DND-41 (cell line): ENCODE measurements around the gene CLEC17A.
A peak's percentile ranks its signal among the peaks of the same experiment; 100 is the strongest.

Experiments used
- ATAC-seq: fragments of 200-7000 bp; cut with Tn5 transposase; 3 replicates; pipeline ENCODE4 v1.9.1; 2021; ENCODE audit warnings: low read depth; ENCODE audit not compliant: insufficient read depth
- DNase-seq: peaks from one replicate; pipeline ENCODE4 v3.0.0-alpha.2; 2020
- H2AFZ ChIP-seq: 2 replicates; pipeline ENCODE4 v1.6.0; 2012; ENCODE audit warnings: low read depth, low read length
- H3K27ac ChIP-seq: 2 replicates; pipeline ENCODE4 v1.5.1; 2012; ENCODE audit warnings: low read length, inconsistent platforms
- H3K27me3 ChIP-seq: fragments of 200-600 bp; sonication (generic); 2 replicates; pipeline ENCODE4 v1.6.0; 2012; ENCODE audit warnings: low read length, mild to moderate bottlenecking, inconsistent platforms; ENCODE audit not compliant: insufficient read depth, poor library complexity
- H3K36me3 ChIP-seq: 2 replicates; pipeline ENCODE4 v1.5.1; 2012; ENCODE audit warnings: low read length, inconsistent platforms; ENCODE audit not compliant: insufficient read depth
- H3K4me1 ChIP-seq: 2 replicates; pipeline ENCODE4 v1.5.1; 2012; ENCODE audit warnings: mild to moderate bottlenecking, low read length; ENCODE audit not compliant: insufficient read depth
- H3K4me2 ChIP-seq: 2 replicates; pipeline ENCODE4 v1.6.0; 2012; ENCODE audit warnings: mild to moderate bottlenecking, moderate library complexity, low read length, inconsistent platforms; ENCODE audit not compliant: insufficient read depth
- H3K4me3 ChIP-seq, 2 experiments: fragments of 200-600 bp in 1 of 2; shearing (Covaris generic) in 1 of 2; 2 replicates each; pipeline ENCODE4 v1.5.1; 2012 to 2016; ENCODE audit warnings: inconsistent platforms in 2 of 2, low read length in 2 of 2, mild to moderate bottlenecking in 2 of 2, low read depth in 1 of 2, moderate library complexity in 1 of 2
- H3K79me2 ChIP-seq: 2 replicates; pipeline ENCODE4 v1.6.0; 2012; ENCODE audit warnings: low read length, inconsistent platforms; ENCODE audit not compliant: insufficient read depth
- H3K9ac ChIP-seq: 2 replicates; pipeline ENCODE4 v1.6.0; 2012; ENCODE audit warnings: low read depth, mild to moderate bottlenecking, inconsistent platforms, low read length, moderate library complexity
- H3K9me3 ChIP-seq: 2 replicates; pipeline ENCODE4 v1.5.1; 2012; ENCODE audit warnings: low read length, moderate library complexity, mild to moderate bottlenecking, inconsistent platforms; ENCODE audit not compliant: insufficient read depth, severe bottlenecking
- H4K20me1 ChIP-seq: 2 replicates; pipeline ENCODE4 v1.6.0; 2012; ENCODE audit warnings: low read length; ENCODE audit not compliant: insufficient read depth
- EZH2 ChIP-seq: IDR thresholded peaks from 3 replicates; pipeline ENCODE4 v1.6.1; 2012; ENCODE audit warnings: borderline replicate concordance, low read depth, mild to moderate bottlenecking, moderate library complexity, low read length, inconsistent platforms; ENCODE audit not compliant: severe bottlenecking
- TF ChIP-seq, protein P1 (sequence below): IDR thresholded peaks from 2 replicates; pipeline ENCODE4 v1.5.1; 2012; ENCODE audit warnings: borderline replicate concordance, low read length, moderate library complexity, mild to moderate bottlenecking; ENCODE audit not compliant: poor library complexity, severe bottlenecking; ENCODE audit errors: extremely low read depth

The CLEC17A gene

DNA sequence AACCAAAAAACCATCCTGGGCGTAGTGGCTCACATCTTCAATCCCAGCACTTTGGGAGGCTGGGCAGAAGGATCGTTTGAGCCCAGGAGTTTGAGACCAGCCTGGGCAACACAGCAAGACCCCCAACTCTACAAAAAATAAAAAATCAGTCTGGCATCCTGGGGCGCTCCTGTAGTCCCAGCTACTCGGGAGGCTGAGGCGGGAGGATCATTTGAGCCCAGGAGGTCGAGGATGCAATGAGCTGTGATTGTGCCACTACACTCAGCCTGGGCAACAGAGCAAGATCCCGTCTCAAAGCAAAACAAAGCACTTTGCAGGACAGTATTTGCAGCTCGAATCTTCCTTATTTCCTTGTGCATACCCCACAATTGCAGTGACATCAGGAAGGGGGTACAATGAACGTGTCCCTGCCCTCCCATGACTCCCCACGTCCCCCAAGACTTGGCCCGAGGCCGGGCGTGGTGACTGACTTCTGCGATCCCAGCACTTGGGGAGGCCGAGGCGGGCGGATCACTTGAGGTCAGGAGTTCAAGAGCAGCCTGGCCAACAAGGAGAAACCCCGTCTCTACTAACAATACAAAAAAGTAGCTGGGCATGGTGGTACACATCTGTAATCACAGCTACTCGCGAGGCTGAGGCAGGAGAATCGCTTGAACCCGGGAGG is 11.9 kb upstream of the CLEC17A start:
- TF ChIP-seq, protein P1, sequence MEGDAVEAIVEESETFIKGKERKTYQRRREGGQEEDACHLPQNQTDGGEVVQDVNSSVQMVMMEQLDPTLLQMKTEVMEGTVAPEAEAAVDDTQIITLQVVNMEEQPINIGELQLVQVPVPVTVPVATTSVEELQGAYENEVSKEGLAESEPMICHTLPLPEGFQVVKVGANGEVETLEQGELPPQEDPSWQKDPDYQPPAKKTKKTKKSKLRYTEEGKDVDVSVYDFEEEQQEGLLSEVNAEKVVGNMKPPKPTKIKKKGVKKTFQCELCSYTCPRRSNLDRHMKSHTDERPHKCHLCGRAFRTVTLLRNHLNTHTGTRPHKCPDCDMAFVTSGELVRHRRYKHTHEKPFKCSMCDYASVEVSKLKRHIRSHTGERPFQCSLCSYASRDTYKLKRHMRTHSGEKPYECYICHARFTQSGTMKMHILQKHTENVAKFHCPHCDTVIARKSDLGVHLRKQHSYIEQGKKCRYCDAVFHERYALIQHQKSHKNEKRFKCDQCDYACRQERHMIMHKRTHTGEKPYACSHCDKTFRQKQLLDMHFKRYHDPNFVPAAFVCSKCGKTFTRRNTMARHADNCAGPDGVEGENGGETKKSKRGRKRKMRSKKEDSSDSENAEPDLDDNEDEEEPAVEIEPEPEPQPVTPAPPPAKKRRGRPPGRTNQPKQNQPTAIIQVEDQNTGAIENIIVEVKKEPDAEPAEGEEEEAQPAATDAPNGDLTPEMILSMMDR, result no peak
- TF ChIP-seq EZH2, result no peak
- no peak for DNase-seq
- ATAC-seq, result no peak
- Histone ChIP-seq H3K36me3 (peaks cover 20% of the 10 kb centered on the region), H3K27ac (peak overlapping the region; percentile 92; the same call in 1 of the 2 replicates), H3K4me3 (peak overlapping the region; percentile 71 to 94; a peak in 3 of 4 replicates), H3K79me2 (peaks cover 33% of the 10 kb centered on the region), H2AFZ (0 out of 2 replicates have a peak overlapping the region, but pooled peaks have one; percentile 94), H3K27me3 (no peaks in the 10 kb centered on the region), H3K9ac (peak overlapping the region; percentile 76), H4K20me1 (peaks cover 20% of the 10 kb centered on the region; the same call in 1 of the 2 replicates), H3K4me2 (peak overlapping the region; percentile 95), H3K9me3 (no peaks in the 10 kb centered on the region), H3K4me1 (peaks cover 36% of the 10 kb centered on the region)

DNA sequence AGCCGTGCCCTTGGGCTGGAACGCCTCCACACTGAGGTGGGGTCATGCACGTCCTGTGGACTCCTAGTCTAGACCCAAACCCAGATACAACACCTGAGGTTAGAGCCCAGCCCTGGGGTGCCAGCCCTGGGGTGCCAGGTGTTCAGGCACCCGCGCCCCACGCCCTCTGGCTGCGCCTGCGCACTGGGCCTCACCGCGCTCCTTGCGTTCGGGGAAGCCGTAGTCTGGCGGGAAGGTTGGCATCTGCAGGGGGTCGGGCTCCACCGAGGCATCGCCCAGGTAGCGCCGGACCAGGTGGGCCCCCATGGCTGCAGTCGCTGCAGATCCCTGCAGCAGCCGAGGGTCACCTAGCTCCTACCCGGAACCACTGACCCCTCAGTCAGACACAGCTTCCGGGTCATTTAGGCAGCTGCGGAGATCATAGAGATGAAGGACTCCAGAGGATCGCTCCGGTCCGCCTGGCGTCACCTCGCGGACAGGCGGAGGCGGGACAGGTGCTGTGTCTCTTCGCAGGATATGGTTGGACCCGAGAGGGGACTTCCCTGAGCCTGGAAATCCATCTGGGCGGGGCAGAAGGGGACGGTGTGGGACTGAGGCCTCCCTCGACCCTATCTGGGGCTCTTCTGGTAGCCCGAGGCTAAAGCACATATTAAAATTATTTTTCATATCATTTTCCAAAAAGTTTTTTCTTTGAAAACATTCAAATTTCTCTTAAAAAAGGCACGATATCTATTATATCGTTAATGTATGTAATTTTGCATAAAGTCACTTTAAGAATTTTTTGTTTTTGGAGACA is 11.0 kb upstream of the CLEC17A start, which contains the start of gene NDUFB7:
Gene NDUFB7, minus strand, starts transcription at position 372 of the 796 bp plus-strand sequence. Its CDS starts 66 bp downstream, at position 306.
- Histone ChIP-seq H3K4me2 (peak within 1 kb of the TSS; percentile 95), H3K27me3 (no peaks in the 10 kb centered on the region), H2AFZ (peak within 1 kb of the TSS; percentile 94), H3K27ac (peak within 1 kb of the TSS; percentile 92), H4K20me1 (peaks cover 14% of the 10 kb centered on the region; the same call in 1 of the 2 replicates), H3K9ac (peak within 1 kb of the TSS; percentile 76), H3K4me3 (peak within 1 kb of the TSS; percentile 71 to 94), H3K36me3 (peaks cover 15% of the 10 kb centered on the region), H3K4me1 (peaks cover 36% of the 10 kb centered on the region), H3K9me3 (no peaks in the 10 kb centered on the region), H3K79me2 (peaks cover 33% of the 10 kb centered on the region)
- peak; percentile 93 for DNase-seq
- ATAC-seq, result peak; percentile 97
- TF ChIP-seq, protein P1, result peak; percentile 99
- no peak for TF ChIP-seq EZH2

DNA sequence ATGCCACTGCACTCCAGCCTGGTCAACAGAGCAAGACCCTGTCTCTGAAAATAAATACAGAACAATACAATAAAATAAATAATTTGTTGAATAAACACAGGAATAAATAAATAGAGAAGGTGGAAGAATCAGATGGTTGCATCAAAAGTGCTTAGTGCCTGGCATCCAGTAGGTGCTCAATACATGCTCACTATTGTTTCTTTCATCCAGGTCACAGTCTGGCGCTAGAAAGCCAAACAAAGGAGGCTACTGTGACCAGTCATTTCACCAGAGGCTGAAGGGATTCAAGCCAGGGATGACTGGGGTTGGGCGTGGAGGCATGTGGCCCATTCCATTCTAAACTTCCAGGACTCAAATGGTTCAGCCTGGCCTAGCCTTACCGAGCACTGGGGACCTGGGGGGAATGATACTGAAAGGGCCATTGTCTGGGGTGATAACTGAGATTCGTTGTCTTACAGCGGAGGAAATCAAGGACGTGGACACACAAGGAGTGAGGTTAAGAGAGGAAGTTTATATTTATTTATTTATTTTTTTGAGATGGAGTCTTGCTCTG is 7.4 kb upstream of the CLEC17A start:
- peaks cover 17% of the 10 kb centered on the region for H3K4me1 ChIP-seq
- H3K9ac ChIP-seq, result no peak overlapping the region
- no peak overlapping the region for H3K27ac ChIP-seq
- no peak overlapping the region for H3K4me2 ChIP-seq
- no peaks in the 10 kb centered on the region for H3K9me3 ChIP-seq
- H3K36me3 ChIP-seq, result no peaks in the 10 kb centered on the region
- H2AFZ ChIP-seq, result no peak overlapping the region
- no peaks in the 10 kb centered on the region for H3K27me3 ChIP-seq
- DNase-seq, result no peak
- no peak overlapping the region for H3K4me3 ChIP-seq
- TF ChIP-seq, protein P1, result no peak
- TF ChIP-seq EZH2, result no peak
- ATAC-seq, result no peak
- H4K20me1 ChIP-seq, result no peaks in the 10 kb centered on the region
- H3K79me2 ChIP-seq, result peaks cover 14% of the 10 kb centered on the region
